Gastrocnemius medialis (tissue), 4 donors: ENCODE measurements around the gene SH2D3A. TPM values are rescaled to one million over a fixed set of nuclear protein-coding genes. Genes with fewer than 3 reads are reported as not detected.
A peak's percentile ranks its signal among the peaks of the same experiment; 100 is the strongest.

Source experiments
- ATAC-seq, 2 donors: fragments of 150-250 bp; one replicate each; pipeline ENCODE4 v1.9.1; 2016
- DNase-seq, 2 donors: peaks; one replicate each; pipeline ENCODE4 v3.0.0-alpha.2; 2019
- H3K27ac ChIP-seq, 4 donors: fragments of 200-600 bp; sonication (generic); 1 replicate in 1 of 4; 2 replicates in 3 of 4; pipeline ENCODE4 v1.5.1; 2016 to 2018; ENCODE audit warnings: mild to moderate bottlenecking in 2 of 4, moderate library complexity in 1 of 4
- H3K27me3 ChIP-seq, 3 donors: fragments of 200-600 bp; sonication (generic) in 2 of 3; 1 replicate in 1 of 3; 2 replicates in 2 of 3; pipeline versions ENCODE4 v1.5.1 to v1.6.0; 2016 to 2019; ENCODE audit warnings: mild to moderate bottlenecking in 1 of 3, moderate library complexity in 1 of 3
- H3K36me3 ChIP-seq, 2 donors: fragments of 200-600 bp; sonication (generic) in 1 of 2; one replicate each; pipeline ENCODE4 v1.5.1; 2017 to 2018
- H3K4me1 ChIP-seq, 2 donors: fragments of 200-600 bp; sonication (generic) in 1 of 2; one replicate each; pipeline ENCODE4 v1.5.1; 2016 to 2017; ENCODE audit warnings: mild to moderate bottlenecking in 2 of 2
- H3K4me3 ChIP-seq, 4 donors: fragments of 200-600 bp; sonication (generic) in 3 of 4; 1 replicate in 1 of 4; 2 replicates in 3 of 4; pipeline ENCODE4 v1.5.1; 2016 to 2019; ENCODE audit warnings: mild to moderate bottlenecking in 2 of 4
- H3K9me3 ChIP-seq, 3 donors: fragments of 200-600 bp; sonication (generic) in 2 of 3; 1 replicate in 1 of 3; 2 replicates in 2 of 3; pipeline ENCODE4 v1.5.1; 2016 to 2019
- POLR2A ChIP-seq, 2 donors: fragments of 450-650 bp; IDR thresholded peaks; one replicate each; pipeline ENCODE4 v1.6.1; 2017; ENCODE audit warnings: antibody characterized with exemption in 2 of 2, mild to moderate bottlenecking in 2 of 2, moderate library complexity in 2 of 2
- in situ Hi-C, 4 donors: fragments of 200-750 bp; cut with MboI; loops; one replicate each; pipeline versions ENCODE4 v1.15.0 to v1.8.0; 2017; ENCODE audit warnings: low sequenced_read_pairs in 4 of 4
- intact Hi-C: fragments of 100-400 bp; cut with DNase I; formaldehyde crosslinking; loops from one replicate; pipeline ENCODE4 v1.15.1; 2023; ENCODE audit warnings: low total_unique reads
- total RNA-seq, 4 donors: library from RNA; depleted of rRNA; stranded (reverse); fragments of >200 nt; gene quantifications; one replicate each; pipeline versions ENCODE4 v1.1.0 to v1.2.3, GENCODE V29; 2016
- TF ChIP-seq, protein P1 (sequence below), 5 experiments: fragments of 450-650 bp in 3 of 5; fragments of 200-600 bp in 2 of 5; sonication (generic) in 2 of 5; IDR thresholded peaks in 4 of 5; conservative IDR thresholded peaks in 1 of 5; 1 replicate in 4 of 5; 2 replicates in 1 of 5; pipeline ENCODE4 v1.5.1; 2016 to 2019; ENCODE audit warnings: antibody characterized with exemption in 5 of 5, mild to moderate bottlenecking in 3 of 5, moderate library complexity in 3 of 5

SH2D3A gene
- total RNA-seq, 4 donors from 2014 or later, result not detected

- H3K36me3 ChIP-seq, result peaks cover 0 to 7% of the 10 kb centered on the region in 2 donors
- peak in 1 of 2 donors; percentile 8 for TF ChIP-seq POLR2A (IDR thresholded peaks at IDR 0.05)
- TF ChIP-seq, protein P1, sequence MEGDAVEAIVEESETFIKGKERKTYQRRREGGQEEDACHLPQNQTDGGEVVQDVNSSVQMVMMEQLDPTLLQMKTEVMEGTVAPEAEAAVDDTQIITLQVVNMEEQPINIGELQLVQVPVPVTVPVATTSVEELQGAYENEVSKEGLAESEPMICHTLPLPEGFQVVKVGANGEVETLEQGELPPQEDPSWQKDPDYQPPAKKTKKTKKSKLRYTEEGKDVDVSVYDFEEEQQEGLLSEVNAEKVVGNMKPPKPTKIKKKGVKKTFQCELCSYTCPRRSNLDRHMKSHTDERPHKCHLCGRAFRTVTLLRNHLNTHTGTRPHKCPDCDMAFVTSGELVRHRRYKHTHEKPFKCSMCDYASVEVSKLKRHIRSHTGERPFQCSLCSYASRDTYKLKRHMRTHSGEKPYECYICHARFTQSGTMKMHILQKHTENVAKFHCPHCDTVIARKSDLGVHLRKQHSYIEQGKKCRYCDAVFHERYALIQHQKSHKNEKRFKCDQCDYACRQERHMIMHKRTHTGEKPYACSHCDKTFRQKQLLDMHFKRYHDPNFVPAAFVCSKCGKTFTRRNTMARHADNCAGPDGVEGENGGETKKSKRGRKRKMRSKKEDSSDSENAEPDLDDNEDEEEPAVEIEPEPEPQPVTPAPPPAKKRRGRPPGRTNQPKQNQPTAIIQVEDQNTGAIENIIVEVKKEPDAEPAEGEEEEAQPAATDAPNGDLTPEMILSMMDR (IDR thresholded peaks at IDR 0.05 in 4 of 5, conservative IDR thresholded peaks at IDR 0.05 in 1 of 5), result peak; percentile 66 to 87 (median 82)
- no peaks in the 10 kb centered on the region for H3K9me3 ChIP-seq
- H3K27ac ChIP-seq, result peak overlapping the region; percentile 96 to 100 (median 98)
- in situ Hi-C loops, result loop anchor here in 2 of 4 donors (10.0 to 25.0 kb wide), 3 partner anchors 127 to 351 kb away; partner anchors contain the start of genes GTF2F1 (in 1 of the 2), PSPN (in 1 of the 2) and TUBB4A (in 1 of the 2)
- intact Hi-C loops, result loop anchor here (1.0 to 10.0 kb wide), 8 partner anchors 15 to 887 kb away; partner anchors contain the start of genes NDUFA11, PET100, SLC25A23 and TNFSF9
- H3K27me3 ChIP-seq, result no peaks in the 10 kb centered on the region
- peak overlapping the region; percentile 14 to 98 (median 60) for H3K4me3 ChIP-seq
- H3K4me1 ChIP-seq, result peaks cover 43 to 52% of the 10 kb centered on the region in 2 donors
- peak; percentile 51 to 52 for ATAC-seq
- peak; percentile 75 to 92 for DNase-seq
Observed at GRCh38 chr19:6737873-6738786, 29.1 kb downstream of the SH2D3A start.

- peak; percentile 46 to 61 for TF ChIP-seq POLR2A (IDR thresholded peaks at IDR 0.05)
- TF ChIP-seq, protein P1 (IDR thresholded peaks at IDR 0.05 in 4 of 5, conservative IDR thresholded peaks at IDR 0.05 in 1 of 5), result peak in 1 of 5 experiments; percentile 8
- Histone ChIP-seq H3K27me3 (no peaks in the 10 kb centered on the region), H3K27ac (peak within 1 kb of the TSS; percentile 96 to 100 (median 98)), H3K4me1 (peaks cover 36 to 45% of the 10 kb centered on the region in 2 donors), H3K4me3 (peak within 1 kb of the TSS; percentile 83 to 98 (median 94)), H3K9me3 (no peaks in the 10 kb centered on the region), H3K36me3 (peaks cover 0 to 11% of the 10 kb centered on the region in 2 donors)
- intact Hi-C loops (loop anchor here (1.0 to 10.0 kb wide), 6 partner anchors 205 to 887 kb away; partner anchors contain the start of genes NDUFA11, PET100, SLC25A23 and TNFSF9), in situ Hi-C loops (loop anchor here in 2 of 4 donors (10.0 to 25.0 kb wide), 3 partner anchors 127 to 350 kb away; partner anchors contain the start of genes GTF2F1 (in 1 of the 2), PSPN (in 1 of the 2) and TUBB4A (in 1 of the 2))
- ATAC-seq, result peak; percentile 82 to 88
- DNase-seq, result peak; percentile 100
Observed at GRCh38 chr19:6737284-6737872, 29.9 kb downstream of the SH2D3A start, which contains the start of gene GPR108. GPR108 (minus strand) TSS chr19:6737580; CDS start chr19:6737576, 4 bp downstream.

GRCh38 chr19:6736917-6737283, 30.3 kb downstream of the SH2D3A start:
- peaks cover 31 to 40% of the 10 kb centered on the region in 2 donors for H3K4me1 ChIP-seq

More at GRCh38 chr19:6736917-6737283, 30.3 kb downstream of the SH2D3A start:
- H3K27ac ChIP-seq, result peak overlapping the region; percentile 91 to 97 (median 95)
- H3K36me3 ChIP-seq, result peaks cover 0 to 16% of the 10 kb centered on the region in 2 donors
- H3K27me3 ChIP-seq, result no peaks in the 10 kb centered on the region
- peak overlapping the region; percentile 83 to 98 (median 88) for H3K4me3 ChIP-seq
- H3K9me3 ChIP-seq, result no peaks in the 10 kb centered on the region
- ATAC-seq, result no peak
- intact Hi-C loops, result loop anchor here (1.0 to 10.0 kb wide), 6 partner anchors 205 to 888 kb away; partner anchors contain the start of genes NDUFA11, PET100, SLC25A23 and TNFSF9
- in situ Hi-C loops, result loop anchor here in 2 of 4 donors (10.0 to 25.0 kb wide), 3 partner anchors 128 to 350 kb away; partner anchors contain the start of genes GTF2F1 (in 1 of the 2), PSPN (in 1 of the 2) and TUBB4A (in 1 of the 2)
- no peak for DNase-seq
- TF ChIP-seq, protein P1 (IDR thresholded peaks at IDR 0.05 in 4 of 5, conservative IDR thresholded peaks at IDR 0.05 in 1 of 5), result no peak
- TF ChIP-seq POLR2A (IDR thresholded peaks at IDR 0.05), result no peak
